Thyroid gland (tissue), 4 donors: ENCODE results near the gene GPR45.
A peak's percentile ranks its signal among the peaks of the same experiment; 100 is the strongest.

Experiments
- POLR2A ChIP-seq, 2 donors: fragments of 450-650 bp; IDR thresholded peaks; one replicate each; pipeline ENCODE4 v1.6.1; 2017; ENCODE audit warnings: antibody characterized with exemption in 2 of 2, mild to moderate bottlenecking in 2 of 2, moderate library complexity in 1 of 2
- TF ChIP-seq, protein P1 (sequence below), 6 experiments: fragments of 200-600 bp in 3 of 6; fragments of 450-650 bp in 3 of 6; sonication (generic) in 3 of 6; IDR thresholded peaks; one replicate each; pipeline ENCODE4 v1.5.1; 2016 to 2019; ENCODE audit warnings: antibody characterized with exemption in 6 of 6, mild to moderate bottlenecking in 2 of 6, inconsistent platforms in 1 of 6, moderate library complexity in 1 of 6

DNA sequence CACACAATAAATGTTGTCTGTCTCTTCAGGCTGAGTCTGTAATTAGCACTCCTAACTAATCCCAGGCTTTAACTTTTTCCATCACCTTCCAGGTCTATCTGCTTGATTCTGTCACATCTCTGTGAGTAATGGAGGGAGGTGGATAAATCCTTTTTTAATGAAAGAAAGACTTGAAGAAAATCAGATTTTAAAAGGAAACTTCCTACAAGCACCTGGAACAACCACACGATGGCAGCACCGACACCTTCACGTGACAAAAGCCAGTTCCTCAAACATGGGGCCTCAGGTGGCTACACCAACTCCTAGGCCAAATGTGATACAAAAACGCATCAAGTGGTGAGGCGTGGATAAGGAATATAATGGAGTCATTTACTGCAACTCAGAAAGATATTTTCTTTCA lies 46.1 kb downstream of the GPR45 start:
- TF ChIP-seq, protein P1, sequence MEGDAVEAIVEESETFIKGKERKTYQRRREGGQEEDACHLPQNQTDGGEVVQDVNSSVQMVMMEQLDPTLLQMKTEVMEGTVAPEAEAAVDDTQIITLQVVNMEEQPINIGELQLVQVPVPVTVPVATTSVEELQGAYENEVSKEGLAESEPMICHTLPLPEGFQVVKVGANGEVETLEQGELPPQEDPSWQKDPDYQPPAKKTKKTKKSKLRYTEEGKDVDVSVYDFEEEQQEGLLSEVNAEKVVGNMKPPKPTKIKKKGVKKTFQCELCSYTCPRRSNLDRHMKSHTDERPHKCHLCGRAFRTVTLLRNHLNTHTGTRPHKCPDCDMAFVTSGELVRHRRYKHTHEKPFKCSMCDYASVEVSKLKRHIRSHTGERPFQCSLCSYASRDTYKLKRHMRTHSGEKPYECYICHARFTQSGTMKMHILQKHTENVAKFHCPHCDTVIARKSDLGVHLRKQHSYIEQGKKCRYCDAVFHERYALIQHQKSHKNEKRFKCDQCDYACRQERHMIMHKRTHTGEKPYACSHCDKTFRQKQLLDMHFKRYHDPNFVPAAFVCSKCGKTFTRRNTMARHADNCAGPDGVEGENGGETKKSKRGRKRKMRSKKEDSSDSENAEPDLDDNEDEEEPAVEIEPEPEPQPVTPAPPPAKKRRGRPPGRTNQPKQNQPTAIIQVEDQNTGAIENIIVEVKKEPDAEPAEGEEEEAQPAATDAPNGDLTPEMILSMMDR (IDR thresholded peaks at IDR 0.05): peak in 2 of 6 experiments; percentile 32 to 48
- TF ChIP-seq POLR2A (IDR thresholded peaks at IDR 0.05): no peak
